Measurements from ENCODE around the gene EIF3F. TPM values are rescaled to one million over a fixed set of nuclear protein-coding genes. Genes with fewer than 3 reads are reported as not detected.

The EIF3F gene
- total and polyA plus RNA-seq, 2 of the 4 experiments (the other 2 are of a cell fraction): 279 to 306 TPM

DNA sequence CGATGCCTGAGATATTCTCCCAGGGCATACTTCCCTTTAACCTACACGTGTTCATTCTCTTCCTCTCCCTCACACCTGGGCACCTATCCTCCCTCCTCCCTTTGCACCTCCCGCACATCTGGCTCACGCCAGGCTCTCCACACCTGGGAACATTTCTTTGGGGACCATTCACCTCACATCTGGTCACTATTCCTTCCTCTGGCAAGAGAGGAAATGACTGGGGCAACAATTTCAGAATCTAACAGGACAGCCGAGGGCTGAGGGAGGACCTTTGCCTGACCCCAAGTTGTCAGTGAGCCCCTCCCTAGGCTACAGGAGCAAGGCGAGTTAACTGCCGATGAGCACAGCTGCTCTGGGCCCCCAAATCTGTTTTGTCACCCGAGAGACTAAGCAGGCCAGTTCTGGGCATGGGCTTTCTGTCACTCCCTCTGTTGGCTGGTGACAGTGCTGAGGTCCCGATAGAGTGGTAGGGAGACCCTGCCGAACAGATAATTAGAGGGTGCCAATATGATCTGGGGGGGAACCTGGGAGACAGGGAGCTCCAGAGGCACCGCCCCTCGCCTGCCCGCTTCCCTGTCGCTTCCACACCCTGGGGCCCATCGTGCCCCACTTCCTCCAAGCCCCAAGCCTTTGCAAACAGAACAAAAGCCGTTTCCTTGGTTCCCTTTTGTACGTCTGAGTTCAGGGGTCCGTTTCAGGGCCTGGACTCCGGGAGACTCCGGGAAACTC is 45.6 kb downstream of the EIF3F start:
- H2AK5ac ChIP-seq (ENCODE audit: low read depth, low read length): no peak overlapping the region
- peaks cover 3% of the 10 kb centered on the region; the same call in 1 of the 2 replicates for H3K27me3 ChIP-seq (ENCODE audit: control insufficient read depth, insufficient read depth, low read length)
- no peaks in the 10 kb centered on the region for H4K20me1 ChIP-seq (ENCODE audit: insufficient read depth, low read length)
- ATAC-seq (ENCODE audit: low read depth): no peak; the same call in 1 of the 2 replicates
- H3K4ac ChIP-seq (ENCODE audit: low read depth, low read length): no peak overlapping the region
- no peak for DNase-seq
- no peak for TF ChIP-seq CTCF (conservative IDR thresholded peaks at IDR 0.05; ENCODE audit: low read depth, low read length)
- 0 out of 2 replicates have a peak, but pooled peaks have one; percentile 10 for TF ChIP-seq MAZ (IDR thresholded peaks at IDR 0.05; ENCODE audit: borderline replicate concordance, low read depth, low read length)
- TF ChIP-seq NFE2L2 (IDR thresholded peaks at IDR 0.05; ENCODE audit: low read depth, low read length): no peak
- no peak for TF ChIP-seq CHD1 (IDR thresholded peaks at IDR 0.05; ENCODE audit: low read depth, low read length)
- in situ Hi-C loops (cut with MboI; ENCODE audit: low sequenced_read_pairs): loop anchor here (10.0 kb wide), 1 partner anchor 62 kb away; no protein-coding TSS in a partner anchor
- H4K5ac ChIP-seq (ENCODE audit: low read depth, low read length): no peak overlapping the region
- H2AK9ac ChIP-seq (replicated peaks; ENCODE audit: low read depth, low read length, poor library complexity): peak overlapping the region; percentile 52
- 0 out of 2 replicates have a peak, but pooled peaks cover 1% of the 10 kb centered on the region for H3K4me1 ChIP-seq (ENCODE audit: control insufficient read depth, insufficient read depth, low read length)
- no peak overlapping the region; the same call in 1 of the 2 replicates for H3K4me2 ChIP-seq (ENCODE audit: low read depth, low read length)
- H3K9me3 ChIP-seq (ENCODE audit: control insufficient read depth, insufficient read depth, low read length): no peaks in the 10 kb centered on the region
- BruUV-seq (replicated peaks): no TSS peak
- H3K79me1 ChIP-seq (ENCODE audit: low read depth in 1 of 2, low read length in 2 of 2): no peaks in the 10 kb centered on the region
- H3K56ac ChIP-seq (ENCODE audit: extremely low read depth, insufficient read depth, low read length): no peak overlapping the region
- WGBS, 2 experiments (ENCODE audit: extremely low coverage in 2 of 2, insufficient read length in 1 of 2): 48% methylated on average over 13 of the region's 20 CpGs; no CpG with 5 or more reads in 1 of the 2 experiments
- CTCF ChIA-PET: interaction anchor here (0.7 to 2.3 kb wide), 16 partner anchors 9 to 66 kb away, joined by 3 to 27 read pairs (median 4); no protein-coding TSS in a partner anchor
- H4K8ac ChIP-seq (ENCODE audit: low read depth in 2 of 2, low read length in 2 of 2): peak overlapping the region in 1 of 2 experiments; percentile 45; a peak in 1 of 4 replicates
- H3K9me1 ChIP-seq (ENCODE audit: insufficient read depth, low read length): no peaks in the 10 kb centered on the region
- dilution Hi-C loops (cut with HindIII; ENCODE audit: low sequenced_read_pairs, unreplicated experiment): no loop called here
- no peak overlapping the region for H3K23ac ChIP-seq (ENCODE audit: low read depth, low read length)
- POLR2A ChIA-PET (ENCODE audit: unreplicated experiment): no interaction called here
- no peak overlapping the region; the same call in 1 of the 2 replicates for H3K9ac ChIP-seq (ENCODE audit: low read depth, low read length)
- H2BK5ac ChIP-seq (ENCODE audit: low read depth, low read length, poor library complexity, severe bottlenecking): no peak overlapping the region
- no peak overlapping the region for H3K4me3 ChIP-seq (ENCODE audit: insufficient read depth, low read depth, low read length)
- no peak overlapping the region for H2BK120ac ChIP-seq (ENCODE audit: low read depth, low read length)
- H3K36me3 ChIP-seq (ENCODE audit: control insufficient read depth, insufficient read depth, low read length): no peaks in the 10 kb centered on the region
- H2AFZ ChIP-seq (replicated peaks; ENCODE audit: low read length, poor library complexity): peak overlapping the region; percentile 92
- H4K91ac ChIP-seq (ENCODE audit: insufficient read depth, low read depth, low read length): no peak overlapping the region; the same call in 1 of the 2 replicates
- no peak overlapping the region for H3K27ac ChIP-seq (ENCODE audit: insufficient read depth, low read length)
- no peak overlapping the region for H2BK15ac ChIP-seq (ENCODE audit: low read depth, low read length)
- no peak overlapping the region for H3K14ac ChIP-seq (replicated peaks; ENCODE audit: low read depth, low read length)
- H3K18ac ChIP-seq (ENCODE audit: low read depth, low read length): no peak overlapping the region
- H2BK20ac ChIP-seq (ENCODE audit: low read depth, low read length): no peak overlapping the region
- intact Hi-C loops (cut with micrococcal nuclease): loop anchor here (1.0 kb wide), 4 partner anchors 26 to 67 kb away; no protein-coding TSS in a partner anchor
